ENCODE data around the gene TTC22.

Gene TTC22

GRCh38 chr1:54806931-54807611 lies 5.9 kb upstream of the TTC22 start:
- peak; percentile 87 for DNase-seq

- DNase-seq = no peak
Measured at GRCh38 chr1:54805981-54806381, 4.9 kb upstream of the TTC22 start.

- DNase-seq = no peak
Measured at GRCh38 chr1:54805466-54805865, 4.3 kb upstream of the TTC22 start.

- DNase-seq = no peak
Measured at GRCh38 chr1:54804471-54805132, 3.5 kb upstream of the TTC22 start.

GRCh38 chr1:54803761-54804470 lies 2.8 kb upstream of the TTC22 start:
- peak; percentile 31 for DNase-seq

- DNase-seq = no peak
Measured at GRCh38 chr1:54800041-54800898, 853 bp downstream of the TTC22 start.

- DNase-seq = no peak
Measured at GRCh38 chr1:54798769-54799641, 2.1 kb downstream of the TTC22 start.

- no peak for DNase-seq
Measured at GRCh38 chr1:54798206-54798605, 2.9 kb downstream of the TTC22 start.

- no peak for DNase-seq
Measured at GRCh38 chr1:54796902-54797301, 4.2 kb downstream of the TTC22 start.

GRCh38 chr1:54795841-54796468 lies 5.2 kb downstream of the TTC22 start:
- DNase-seq = no peak

- no peak for DNase-seq
Measured at GRCh38 chr1:54795356-54795665, 5.8 kb downstream of the TTC22 start.

- DNase-seq = no peak
Measured at GRCh38 chr1:54794451-54795355, 6.4 kb downstream of the TTC22 start.

- no peak for DNase-seq
Measured at GRCh38 chr1:54792686-54793282, 8.3 kb downstream of the TTC22 start.

- peak; percentile 81 for DNase-seq
Measured at GRCh38 chr1:54791880-54792522, 9.1 kb downstream of the TTC22 start.

GRCh38 chr1:54788459-54788858 lies 12.7 kb downstream of the TTC22 start:
- DNase-seq = no peak

- no peak for DNase-seq
Measured at GRCh38 chr1:54787604-54788003, 13.5 kb downstream of the TTC22 start.

- no peak for DNase-seq
Measured at GRCh38 chr1:54786778-54787177, 14.3 kb downstream of the TTC22 start.

GRCh38 chr1:54784066-54784465 lies 17.1 kb downstream of the TTC22 start:
- no peak for DNase-seq

- DNase-seq = no peak
Measured at GRCh38 chr1:54782588-54782987, 18.5 kb downstream of the TTC22 start.

- DNase-seq = no peak
Measured at GRCh38 chr1:54782156-54782555, 19.0 kb downstream of the TTC22 start.
